ENCODE measurements around the gene AAMP.

DNA sequence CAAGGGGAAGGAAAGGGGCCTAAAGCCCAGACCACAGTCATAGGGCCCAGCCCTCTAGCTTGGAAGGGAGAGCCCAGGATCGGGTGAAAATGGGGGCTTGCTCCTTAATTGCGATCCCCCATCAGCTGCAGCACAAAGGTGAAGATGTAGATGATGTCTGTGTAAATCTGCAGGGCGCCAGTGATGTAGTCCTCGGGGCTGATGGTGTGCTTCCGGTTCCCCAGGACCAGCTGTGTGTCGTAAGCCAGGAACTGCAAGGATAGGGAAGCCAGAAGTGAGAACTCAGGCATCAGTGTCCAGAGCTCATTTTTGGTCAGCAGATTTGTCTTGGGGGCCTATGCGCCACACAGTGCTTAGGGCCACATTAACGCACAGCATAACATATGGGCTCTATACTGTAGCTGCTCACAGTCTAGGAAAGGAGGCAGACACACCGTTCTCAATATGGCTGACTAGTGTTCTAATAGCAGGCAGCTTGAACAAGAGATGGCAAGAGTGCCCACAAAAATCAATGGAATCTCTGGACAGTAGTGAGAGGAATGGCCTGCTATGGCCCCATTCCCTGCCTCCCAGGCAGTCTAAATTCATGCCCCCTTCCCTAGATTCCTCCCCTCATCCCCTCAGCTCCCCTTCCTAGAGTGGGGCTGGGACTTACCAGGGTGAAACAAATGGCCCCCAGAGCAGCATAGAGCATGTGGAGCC, 5.6 kb upstream of the AAMP start:
- TF ChIP-seq FOXP2 (optimal IDR thresholded peaks at IDR 0.05; ENCODE audit: borderline replicate concordance, extremely low read depth, extremely low read length, insufficient read depth) (no peak), POLR2AphosphoS5 (IDR thresholded peaks at IDR 0.05; ENCODE audit: low read depth, low read length) (no peak), TAF1 (IDR thresholded peaks at IDR 0.05; ENCODE audit: borderline replicate concordance, insufficient read depth, low read length) (no peak)
- TF ChIP-seq, protein P1, sequence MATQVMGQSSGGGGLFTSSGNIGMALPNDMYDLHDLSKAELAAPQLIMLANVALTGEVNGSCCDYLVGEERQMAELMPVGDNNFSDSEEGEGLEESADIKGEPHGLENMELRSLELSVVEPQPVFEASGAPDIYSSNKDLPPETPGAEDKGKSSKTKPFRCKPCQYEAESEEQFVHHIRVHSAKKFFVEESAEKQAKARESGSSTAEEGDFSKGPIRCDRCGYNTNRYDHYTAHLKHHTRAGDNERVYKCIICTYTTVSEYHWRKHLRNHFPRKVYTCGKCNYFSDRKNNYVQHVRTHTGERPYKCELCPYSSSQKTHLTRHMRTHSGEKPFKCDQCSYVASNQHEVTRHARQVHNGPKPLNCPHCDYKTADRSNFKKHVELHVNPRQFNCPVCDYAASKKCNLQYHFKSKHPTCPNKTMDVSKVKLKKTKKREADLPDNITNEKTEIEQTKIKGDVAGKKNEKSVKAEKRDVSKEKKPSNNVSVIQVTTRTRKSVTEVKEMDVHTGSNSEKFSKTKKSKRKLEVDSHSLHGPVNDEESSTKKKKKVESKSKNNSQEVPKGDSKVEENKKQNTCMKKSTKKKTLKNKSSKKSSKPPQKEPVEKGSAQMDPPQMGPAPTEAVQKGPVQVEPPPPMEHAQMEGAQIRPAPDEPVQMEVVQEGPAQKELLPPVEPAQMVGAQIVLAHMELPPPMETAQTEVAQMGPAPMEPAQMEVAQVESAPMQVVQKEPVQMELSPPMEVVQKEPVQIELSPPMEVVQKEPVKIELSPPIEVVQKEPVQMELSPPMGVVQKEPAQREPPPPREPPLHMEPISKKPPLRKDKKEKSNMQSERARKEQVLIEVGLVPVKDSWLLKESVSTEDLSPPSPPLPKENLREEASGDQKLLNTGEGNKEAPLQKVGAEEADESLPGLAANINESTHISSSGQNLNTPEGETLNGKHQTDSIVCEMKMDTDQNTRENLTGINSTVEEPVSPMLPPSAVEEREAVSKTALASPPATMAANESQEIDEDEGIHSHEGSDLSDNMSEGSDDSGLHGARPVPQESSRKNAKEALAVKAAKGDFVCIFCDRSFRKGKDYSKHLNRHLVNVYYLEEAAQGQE (IDR thresholded peaks at IDR 0.05; ENCODE audit: insufficient read depth in 1 of 2, low read depth in 2 of 2, low read length in 2 of 2) = no peak

Measured in PFSK-1 (cell line).